CD4-positive, alpha-beta T cell treated with Interleukin-15 for 1 hour (primary cell): Measurements from ENCODE around the gene FSCB.
"Not testable (repeated sequence)": the region's sequence is repeated elsewhere in the genome, so short reads cannot be mapped to it uniquely, and the experiment has no call there.

Experiments used
- DNase-seq: peaks from one replicate; pipeline ENCODE4 v3.0.0-alpha.2; 2020

Gene FSCB, protein sequence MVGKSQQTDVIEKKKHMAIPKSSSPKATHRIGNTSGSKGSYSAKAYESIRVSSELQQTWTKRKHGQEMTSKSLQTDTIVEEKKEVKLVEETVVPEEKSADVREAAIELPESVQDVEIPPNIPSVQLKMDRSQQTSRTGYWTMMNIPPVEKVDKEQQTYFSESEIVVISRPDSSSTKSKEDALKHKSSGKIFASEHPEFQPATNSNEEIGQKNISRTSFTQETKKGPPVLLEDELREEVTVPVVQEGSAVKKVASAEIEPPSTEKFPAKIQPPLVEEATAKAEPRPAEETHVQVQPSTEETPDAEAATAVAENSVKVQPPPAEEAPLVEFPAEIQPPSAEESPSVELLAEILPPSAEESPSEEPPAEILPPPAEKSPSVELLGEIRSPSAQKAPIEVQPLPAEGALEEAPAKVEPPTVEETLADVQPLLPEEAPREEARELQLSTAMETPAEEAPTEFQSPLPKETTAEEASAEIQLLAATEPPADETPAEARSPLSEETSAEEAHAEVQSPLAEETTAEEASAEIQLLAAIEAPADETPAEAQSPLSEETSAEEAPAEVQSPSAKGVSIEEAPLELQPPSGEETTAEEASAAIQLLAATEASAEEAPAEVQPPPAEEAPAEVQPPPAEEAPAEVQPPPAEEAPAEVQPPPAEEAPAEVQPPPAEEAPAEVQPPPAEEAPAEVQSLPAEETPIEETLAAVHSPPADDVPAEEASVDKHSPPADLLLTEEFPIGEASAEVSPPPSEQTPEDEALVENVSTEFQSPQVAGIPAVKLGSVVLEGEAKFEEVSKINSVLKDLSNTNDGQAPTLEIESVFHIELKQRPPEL

DNA sequence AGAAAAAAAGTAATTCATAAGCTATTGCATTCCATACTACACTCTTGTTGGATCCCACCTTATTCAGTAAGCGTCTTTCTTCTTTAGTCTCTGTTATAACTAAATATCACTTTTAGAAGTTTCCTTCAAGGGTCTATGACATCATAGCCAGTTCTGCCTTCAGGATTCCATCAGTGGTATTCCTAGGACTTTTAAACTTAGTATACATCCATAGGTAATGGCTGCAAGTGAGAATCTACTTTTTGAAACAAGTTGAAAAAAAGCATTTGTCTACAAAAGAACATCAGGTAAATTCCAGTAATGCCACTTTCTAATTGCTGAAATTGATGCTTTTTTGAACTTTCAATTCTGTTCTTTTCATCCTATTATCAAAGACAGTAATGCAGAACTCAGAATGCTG is at the start of gene FSCB:
Gene FSCB (minus strand): TSS at position 101 of the 400 bp plus-strand sequence. CDS start 296 bp downstream, outside the sequence.
- no peak for DNase-seq

DNA sequence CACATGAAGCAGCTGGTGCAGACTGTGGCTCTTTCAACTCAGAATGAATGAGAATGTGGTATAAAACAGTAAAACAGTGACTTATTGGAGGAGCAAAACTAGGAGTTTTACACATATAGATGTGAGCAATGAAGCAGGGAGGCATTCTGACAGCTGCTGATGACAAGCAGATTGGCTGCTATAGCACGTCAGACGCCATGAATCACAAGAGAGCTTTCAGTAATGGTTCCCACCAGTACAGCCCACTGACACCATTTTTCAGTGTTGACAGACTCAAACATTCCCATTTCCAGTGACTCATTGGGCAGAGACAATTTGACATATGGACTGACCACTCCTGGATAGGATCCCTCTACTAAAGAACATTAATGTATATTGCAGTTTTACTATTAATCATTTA is 24.6 kb upstream of the FSCB start:
- no peak for DNase-seq

DNA sequence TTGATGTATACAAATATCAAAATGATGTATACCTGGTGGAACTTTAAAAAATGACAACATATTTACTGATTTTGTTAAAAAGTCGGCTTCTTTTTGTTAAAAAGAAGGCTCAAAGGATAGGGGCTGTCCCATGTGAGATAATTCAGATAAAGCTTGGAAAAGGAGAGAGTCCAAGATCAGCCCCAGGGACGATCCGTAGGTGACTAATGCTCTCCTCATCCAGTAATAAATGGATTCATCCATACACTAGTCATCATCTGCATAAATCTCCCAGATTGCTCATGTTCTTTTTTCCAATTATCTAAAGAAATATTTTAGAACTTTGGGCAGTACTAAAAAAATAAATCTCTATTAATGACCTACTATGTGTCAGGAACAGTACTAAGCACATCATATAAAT is 23.4 kb upstream of the FSCB start:
- DNase-seq = no peak

- no peak for DNase-seq
Observed at GRCh38 chr14:44529026-44529425, 21.9 kb upstream of the FSCB start.

DNA sequence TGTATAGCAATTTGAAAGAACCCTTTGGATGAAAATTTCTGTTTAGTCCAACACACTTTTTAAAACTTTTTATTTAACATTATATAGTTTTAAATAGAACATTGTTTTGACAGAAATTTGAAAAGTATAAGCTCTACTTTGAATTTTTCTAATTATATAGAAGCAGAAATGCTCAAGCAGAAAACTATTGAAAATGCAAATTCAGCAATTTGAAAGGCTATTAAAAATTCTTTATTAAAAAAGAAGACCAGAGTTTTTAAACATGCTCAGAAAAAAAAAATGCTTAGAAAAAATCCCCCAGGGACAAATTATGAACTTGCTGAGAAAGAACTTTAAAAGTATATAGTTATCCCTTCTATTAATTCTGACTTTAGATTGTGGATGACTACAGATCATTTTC is 21.1 kb upstream of the FSCB start:
- no peak for DNase-seq

DNA sequence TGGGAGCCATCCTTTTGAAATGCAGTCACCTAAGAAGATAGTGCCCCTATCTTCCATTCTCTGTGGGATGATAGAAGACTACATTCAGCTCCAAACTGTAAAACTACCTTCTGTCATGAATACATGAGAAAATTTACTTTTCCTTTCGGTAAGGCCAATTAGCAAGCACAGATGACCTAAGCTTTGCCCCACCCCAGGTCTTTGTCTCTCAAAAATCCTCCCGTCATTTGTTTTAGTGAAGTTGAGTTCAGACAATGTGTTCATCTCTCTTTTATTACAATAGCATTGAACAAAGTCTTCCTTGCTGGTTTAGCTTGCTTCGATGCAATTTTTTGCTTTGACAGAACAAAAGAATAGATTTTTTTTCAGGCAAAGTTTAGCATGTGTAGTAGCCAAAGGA is 18.2 kb upstream of the FSCB start:
- no peak for DNase-seq

- not testable (repeated sequence) for DNase-seq
Observed at GRCh38 chr14:44515668-44516067, 8.6 kb upstream of the FSCB start.

DNA sequence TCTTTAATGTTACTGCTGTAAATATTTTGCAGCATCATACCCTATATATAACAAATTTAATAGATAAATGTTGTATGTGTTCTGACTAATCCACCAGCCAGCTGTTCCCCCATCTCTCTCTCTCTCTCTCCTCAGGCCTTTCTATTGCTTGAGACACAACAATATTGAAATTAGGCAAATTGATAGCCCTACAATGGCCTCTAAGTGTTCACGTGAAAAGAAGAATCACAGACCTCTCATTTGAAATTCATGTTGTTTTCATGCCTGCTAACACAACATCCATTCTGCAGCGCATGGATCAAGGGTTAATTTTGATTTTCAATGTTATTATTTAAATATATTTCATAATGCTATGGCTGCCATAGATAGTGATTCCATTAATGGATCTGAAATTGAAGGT is 1.8 kb upstream of the FSCB start:
- DNase-seq = no peak

- DNase-seq = no peak
Observed at GRCh38 chr14:44505588-44505987, 1.5 kb downstream of the FSCB start.

DNA sequence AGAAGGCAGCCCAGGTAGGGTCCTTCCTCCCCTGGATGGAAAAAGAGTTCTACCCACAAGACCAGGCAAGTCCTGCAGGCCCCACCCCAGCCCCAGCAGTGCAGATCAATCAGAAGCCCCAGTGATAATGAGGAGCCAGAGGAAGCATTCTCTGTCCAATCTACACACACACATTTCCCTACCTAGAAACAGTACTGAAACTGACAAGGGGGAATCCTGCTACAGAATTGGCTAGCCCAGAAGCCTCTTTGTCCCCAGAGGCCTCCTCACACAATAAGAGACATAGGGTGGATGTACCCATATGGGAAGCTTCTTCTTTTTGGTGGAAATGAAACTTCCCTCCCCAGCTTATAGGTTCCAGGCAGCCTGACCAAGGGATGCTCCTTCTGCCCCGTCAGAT is 9.9 kb downstream of the FSCB start:
- no peak for DNase-seq

DNA sequence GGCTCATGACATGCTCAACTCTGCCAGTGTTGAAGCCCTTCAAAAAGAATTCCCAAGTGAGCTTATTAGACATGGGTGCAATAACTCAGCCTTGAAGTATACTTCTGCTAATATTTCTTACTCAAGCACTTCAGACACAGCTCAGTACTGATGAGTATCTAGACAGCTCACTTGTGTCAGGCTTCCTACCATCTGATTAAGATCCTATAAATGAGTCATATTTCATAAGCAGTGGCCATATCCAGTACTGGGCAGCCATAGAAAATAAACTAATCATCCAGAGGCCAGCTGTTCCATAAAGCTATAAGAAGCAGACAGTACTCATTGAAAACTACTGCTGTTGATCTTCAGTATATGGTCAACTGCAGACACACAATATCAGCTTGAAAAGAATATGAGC is 12.9 kb downstream of the FSCB start:
- DNase-seq = no peak

DNA sequence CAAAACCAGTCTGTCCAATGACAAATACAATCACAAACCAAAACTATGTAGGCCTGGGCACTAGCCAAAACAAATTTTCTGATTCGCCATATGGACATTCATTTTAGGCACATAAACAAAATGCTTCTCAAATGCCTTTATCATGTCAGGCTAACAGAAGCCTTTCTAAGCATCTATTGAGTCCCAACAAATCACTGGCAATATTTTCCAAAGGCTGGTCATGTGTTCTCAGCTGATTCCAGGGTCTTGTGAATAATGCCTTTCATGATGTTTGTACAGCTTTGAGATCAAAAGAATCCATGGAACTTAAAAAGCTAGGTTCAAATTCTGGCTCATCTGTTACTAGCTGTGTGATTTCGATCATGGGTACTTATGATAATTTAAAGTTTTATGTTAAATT is 16.1 kb downstream of the FSCB start:
- DNase-seq = no peak

DNA sequence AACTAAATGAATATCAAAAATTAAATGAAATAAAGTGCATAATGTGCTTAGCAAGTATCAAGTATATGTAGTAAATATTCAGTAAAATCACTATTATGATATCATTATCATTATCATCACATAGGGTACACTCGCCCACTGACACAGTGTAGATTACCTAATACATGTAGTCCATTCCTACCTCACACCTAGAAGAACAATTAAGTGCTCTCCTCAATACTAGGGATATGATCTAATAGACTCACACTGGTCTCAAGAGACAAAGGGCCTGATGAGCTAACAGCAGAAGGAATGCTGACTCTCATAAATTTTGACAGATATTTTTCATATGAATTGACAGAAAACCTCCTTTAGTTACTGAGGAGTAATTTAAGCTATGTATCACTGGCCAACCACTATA is 29.1 kb downstream of the FSCB start:
- DNase-seq = no peak

GRCh38 chr14:44468771-44469170 is 38.3 kb downstream of the FSCB start:
- no peak for DNase-seq

DNA sequence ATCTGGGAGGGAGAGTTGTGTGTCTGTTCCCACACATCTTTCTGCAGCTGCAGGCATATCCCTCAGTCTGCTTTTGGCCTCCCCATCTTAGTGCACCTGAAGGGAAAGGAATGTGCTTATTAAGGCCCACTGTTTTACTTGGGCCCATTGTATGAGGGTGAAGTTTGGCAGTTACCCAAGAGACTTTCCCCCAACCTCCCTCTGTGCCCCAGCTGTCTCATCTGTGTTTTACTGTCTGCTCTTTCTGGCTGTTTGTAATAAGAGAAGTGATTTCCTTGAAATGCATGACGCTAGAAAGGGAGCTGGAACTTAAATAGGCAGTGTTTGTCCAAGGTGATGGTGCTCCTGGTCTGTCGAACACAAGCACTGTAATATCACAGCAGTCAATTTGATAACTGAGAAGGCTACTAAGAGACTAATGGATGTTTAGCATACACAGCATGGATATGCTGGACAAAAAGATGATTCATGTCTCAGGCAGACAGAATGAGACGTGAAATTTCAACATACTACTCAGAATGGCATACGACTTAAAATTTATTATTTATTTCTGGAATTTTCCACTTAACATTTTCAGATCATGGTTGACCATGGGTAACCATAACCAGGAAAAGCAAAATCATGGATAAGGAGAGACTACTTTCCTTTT is 43.6 kb downstream of the FSCB start:
- DNase-seq = no peak

DNA sequence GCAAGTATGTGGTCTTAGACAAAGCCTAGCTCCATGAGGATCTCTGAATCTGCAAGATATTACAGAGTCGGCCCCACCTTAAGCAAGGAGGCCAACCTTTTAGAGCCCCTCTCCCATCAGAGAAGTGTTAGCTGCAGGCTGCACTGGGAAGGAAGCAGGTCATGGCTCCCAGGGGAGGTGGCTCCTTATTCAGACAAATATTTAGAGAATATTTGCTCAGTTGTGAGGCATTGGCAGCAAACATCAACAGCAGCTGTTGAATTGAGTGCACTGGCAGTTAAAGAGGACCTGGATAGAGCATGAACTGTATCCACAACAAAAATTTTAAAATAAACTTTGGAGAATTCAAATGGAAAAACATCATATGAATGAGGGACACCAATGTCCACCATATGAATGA is 44.7 kb downstream of the FSCB start:
- DNase-seq = no peak

GRCh38 chr14:44461811-44462210 is 45.3 kb downstream of the FSCB start:
- no peak for DNase-seq
